HCT116 (cell line): ENCODE results near the gene SUZ12. TPM values are rescaled to one million over a fixed set of nuclear protein-coding genes. Genes with fewer than 3 reads are reported as not detected.
"Not testable (repeated sequence)": the region's sequence is repeated elsewhere in the genome, so short reads cannot be mapped to it uniquely, and the experiment has no call there.

Experiments used
- ATAC-seq: fragments of 200-7000 bp; cut with Tn5 transposase; 2 replicates; pipeline ENCODE4 v1.9.1; 2020; ENCODE audit warnings: mild to moderate bottlenecking, moderate library complexity
- Bru-seq: library from RNA; stranded (reverse); fragments of 400-500 nt; gene quantifications from one replicate; lab custom pipeline; 2021; lab: Mats Ljungman, UMichigan
- BruChase-seq, 2 experiments: library from RNA; stranded (reverse); fragments of 400-500 nt; gene quantifications; one replicate each; lab custom pipeline; 2021; lab: Mats Ljungman, UMichigan
- BruUV-seq: library from RNA; stranded (reverse); fragments of 400-500 nt; replicated peaks from 2 replicates; lab custom pipeline; 2021; lab: Mats Ljungman, UMichigan
- CTCF ChIA-PET: fragments of 300-600 bp; sonication (Branson Sonifier 250); formaldehyde crosslinking; loops from one replicate; lab custom pipeline; 2021; ENCODE audit warnings: antibody characterized with exemption; lab: Charles Lee
- POLR2A ChIA-PET: fragments of 300-600, 350-600 bp; sonication (Branson Sonifier 250); formaldehyde crosslinking; loops from one replicate; lab custom pipeline; 2021; ENCODE audit warnings: antibody characterized with exemption; lab: Charles Lee
- RAD21 ChIA-PET, 2 experiments: fragments of 300-600 bp; sonication (Branson Sonifier 250); formaldehyde crosslinking; loops; one replicate each; lab custom pipeline; 2023; ENCODE audit warnings: low total read pairs in 2 of 2; ENCODE audit not compliant: uncharacterized antibody in 2 of 2, unreplicated experiment in 2 of 2, low non-redundant PET in 1 of 2; lab: Charles Lee
- DNase-seq: peaks from one replicate; pipeline ENCODE4 v3.0.0-alpha.2; 2010; ENCODE audit warnings: low read depth, low spot score
- H2AFZ ChIP-seq: fragments of 200-600 bp; shearing (Covaris generic), sonication (generic); 2 replicates; pipeline ENCODE4 v1.6.1; 2017; ENCODE audit warnings: low read depth, mixed run types, mixed read lengths, antibody characterized with exemption, low read length; ENCODE audit not compliant: poor library complexity, severe bottlenecking
- H3K27ac ChIP-seq: 2 replicates; pipeline ENCODE4 v1.5.1; 2012; ENCODE audit warnings: low read depth, low read length
- H3K27me3 ChIP-seq: fragments of 200-600 bp; sonication (generic); 2 replicates; pipeline ENCODE4 v1.6.1; 2016; ENCODE audit warnings: mixed run types, low read length, mixed read lengths; ENCODE audit not compliant: insufficient read depth
- H3K36me3 ChIP-seq, 2 experiments: fragments of 200-500 bp in 1 of 2; fragments of 200-600 bp in 1 of 2; sonication (Bioruptor generic) in 1 of 2; sonication (generic) in 1 of 2; 2 replicates each; pipeline versions ENCODE4 v1.5.1 to v1.6.1; 2014 to 2016; ENCODE audit warnings: low read length in 2 of 2, inconsistent platforms in 1 of 2, mixed read lengths in 1 of 2, mixed run types in 1 of 2; ENCODE audit not compliant: insufficient read depth in 2 of 2, control insufficient read depth in 1 of 2
- H3K4me1 ChIP-seq, 2 experiments: fragments of 200-600 bp in 1 of 2; sonication (generic) in 1 of 2; 2 replicates each; pipeline versions ENCODE4 v1.5.1 to v1.6.1; 2012 to 2017; ENCODE audit warnings: low read length in 2 of 2, inconsistent platforms in 1 of 2, mild to moderate bottlenecking in 1 of 2, mixed read lengths in 1 of 2, mixed run types in 1 of 2, moderate library complexity in 1 of 2; ENCODE audit not compliant: insufficient read depth in 2 of 2, control insufficient read depth in 1 of 2
- H3K4me2 ChIP-seq: fragments of 200-600 bp; sonication (generic); 2 replicates; pipeline ENCODE4 v1.6.1; 2017; ENCODE audit warnings: mixed run types, low read length, mixed read lengths
- H3K4me3 ChIP-seq, 2 experiments: fragments of 200-600 bp in 1 of 2; sonication (generic) in 1 of 2; replicated peaks in 1 of 2; 2 replicates each; pipeline ENCODE4 v1.5.1; 2011 to 2016; ENCODE audit warnings: low read length in 2 of 2, control low read depth in 1 of 2, low read depth in 1 of 2, mild to moderate bottlenecking in 1 of 2, mixed read lengths in 1 of 2, mixed run types in 1 of 2
- H3K79me2 ChIP-seq: fragments of 200-600 bp; sonication (generic); 2 replicates; pipeline ENCODE4 v1.6.1; 2017; ENCODE audit warnings: mild to moderate bottlenecking, mixed run types, low read length, moderate library complexity, mixed read lengths; ENCODE audit not compliant: insufficient read depth
- H3K9ac ChIP-seq: fragments of 200-600 bp; sonication (generic); 2 replicates; pipeline ENCODE4 v1.6.1; 2016; ENCODE audit warnings: low read length, mixed read lengths
- H3K9me2 ChIP-seq: fragments of 200-600 bp; sonication (generic), shearing (Covaris generic); 2 replicates; pipeline ENCODE4 v1.6.1; 2017; ENCODE audit warnings: mixed run types, mild to moderate bottlenecking, moderate library complexity; ENCODE audit not compliant: insufficient read depth
- H3K9me3 ChIP-seq, 2 experiments: fragments of 200-500 bp in 1 of 2; fragments of 200-600 bp in 1 of 2; sonication (Bioruptor generic) in 1 of 2; sonication (generic) in 1 of 2; 2 replicates each; pipeline ENCODE4 v1.6.1; 2014 to 2017; ENCODE audit warnings: low read length in 2 of 2, mixed read lengths in 2 of 2, inconsistent platforms in 1 of 2, low read depth in 1 of 2, mild to moderate bottlenecking in 1 of 2, mixed run types in 1 of 2, moderate library complexity in 1 of 2; ENCODE audit not compliant: control insufficient read depth in 1 of 2, insufficient read depth in 1 of 2
- H4K20me1 ChIP-seq: fragments of 200-600 bp; sonication (generic), shearing (Covaris generic); 2 replicates; pipeline ENCODE4 v1.6.1; 2017; ENCODE audit warnings: mixed run types, mild to moderate bottlenecking, moderate library complexity; ENCODE audit not compliant: insufficient read depth
- CBX3 ChIP-seq: IDR thresholded peaks from 2 replicates; pipeline ENCODE4 v1.6.1; 2012; ENCODE audit warnings: low read depth
- EGR1 ChIP-seq: IDR thresholded peaks from 2 replicates; pipeline ENCODE4 v1.6.1; 2012; ENCODE audit warnings: low read depth
- MAX ChIP-seq: IDR thresholded peaks from 2 replicates; pipeline ENCODE4 v1.6.1; 2012
- POLR2A ChIP-seq: IDR thresholded peaks from 2 replicates; pipeline ENCODE4 v1.7.0; 2011; ENCODE audit warnings: borderline replicate concordance; ENCODE audit not compliant: insufficient read depth, insufficient read length; ENCODE audit errors: extremely low read depth
- POLR2AphosphoS5 ChIP-seq: IDR thresholded peaks from 2 replicates; pipeline ENCODE4 v1.6.1; 2011; ENCODE audit warnings: mild to moderate bottlenecking, low read depth, low read length, moderate library complexity
- SP1 ChIP-seq: IDR thresholded peaks from 2 replicates; pipeline ENCODE4 v1.6.1; 2012; ENCODE audit warnings: low read depth
- TCF7L2 ChIP-seq: IDR thresholded peaks from 2 replicates; pipeline ENCODE4 v1.7.0; 2011; ENCODE audit warnings: borderline replicate concordance, inconsistent platforms; ENCODE audit not compliant: insufficient read depth, insufficient read length; ENCODE audit errors: extremely low read depth
- ZFX ChIP-seq: fragments of 450-650 bp; IDR thresholded peaks from 2 replicates; pipeline ENCODE4 v1.6.1; 2017
- intact Hi-C: fragments of 100-400 bp; cut with micrococcal nuclease; formaldehyde crosslinking; loops from 2 replicates; pipeline ENCODE4 v1.10.0; 2022
- long read RNA-seq: library from polyadenylated mRNA; unstranded; transcript quantifications from one replicate; pipeline ENCODE4 v2.0.0, GENCODE V29; 2021; ENCODE audit not compliant: unreplicated experiment
- polyA plus RNA-seq: library from polyadenylated mRNA; unstranded; fragments of >200 nt; gene quantifications from 2 replicates; pipeline ENCODE4 v1.2.1, GENCODE V29; 2012; ENCODE audit warnings: missing spikeins
- total RNA-seq: library from RNA; stranded (reverse); gene quantifications from one replicate; pipeline ENCODE4 v1.2.1, GENCODE V29; 2021; ENCODE audit not compliant: unreplicated experiment

SUZ12 gene
- 44.9 TPM for total RNA-seq
- polyA plus RNA-seq, result 7.3 and 11.5 TPM in 2 replicates
- Bru-seq, nascent RNA, result percentile 88 among the genes with signal in this experiment
- percentile 90 among the genes with signal in this experiment for BruChase-seq, experiment 1, labeled RNA remaining after a 6-hour chase
- percentile 88 among the genes with signal in this experiment for BruChase-seq, experiment 2, labeled RNA remaining after a 2-hour chase
- long read RNA-seq, full-length matches to known transcripts, result 91 of 150 reads
- long read RNA-seq, partial matches to known transcripts, result 41 of 150 reads
- long read RNA-seq, other reads (novel, unspliced or antisense), result 18 of 150 reads

GRCh38 chr17:31936615-31937609 lies at the start of gene SUZ12:
SUZ12 (plus strand) TSS chr17:31937007; CDS start chr17:31937247, 240 bp downstream.
- H3K9ac ChIP-seq, result peak within 1 kb of the TSS; percentile 84
- H3K9me3 ChIP-seq, CTCF ChIA-PET, POLR2A ChIA-PET, H3K36me3 ChIP-seq, H2AFZ ChIP-seq, H3K9me2 ChIP-seq, BruUV-seq, H4K20me1 ChIP-seq, H3K27me3 ChIP-seq, RAD21 ChIA-PET: not testable (repeated sequence)
- peak within 1 kb of the TSS; percentile 59 for H3K27ac ChIP-seq
- H3K4me2 ChIP-seq, result peak within 1 kb of the TSS; percentile 80
- peak within 1 kb of the TSS; percentile 68 to 70 for H3K4me3 ChIP-seq
- intact Hi-C loops, result loop anchor here (10.0 kb wide), 1 partner anchor 62 kb away; no protein-coding TSS in a partner anchor
- peaks cover 48% of the 10 kb centered on the region for H3K79me2 ChIP-seq
- H3K4me1 ChIP-seq, result peaks cover 6 to 14% of the 10 kb centered on the region in 2 experiments; a peak in 3 of 4 replicates
- ATAC-seq, result peak; percentile 99
- peak; percentile 59 for DNase-seq
- TF ChIP-seq TCF7L2 (peak; percentile 75), POLR2A (peak; percentile 34), MAX (peak; percentile 39), ZFX (0 out of 2 replicates have a peak, but pooled peaks have one; percentile 34), POLR2AphosphoS5 (peak; percentile 68), SP1 (peak; percentile 52), EGR1 (peak; percentile 53), CBX3 (0 out of 2 replicates have a peak, but pooled peaks have one; percentile 29)
